VCaP (cell line): Measurements from ENCODE around the gene DBN1.
A peak's percentile ranks its signal among the peaks of the same experiment; 100 is the strongest.

Experiments used
- H3K27ac ChIP-seq: fragments of 450-650 bp; 2 replicates; pipeline ENCODE4 v1.5.1; 2017
- CTCF ChIP-seq: fragments of 450-650 bp; conservative IDR thresholded peaks from 2 replicates; pipeline ENCODE4 v1.5.1; 2017; ENCODE audit warnings: mild to moderate bottlenecking, moderate library complexity

Gene DBN1

GRCh38 chr5:177473443-177474001 is at the start of gene DBN1:
Gene DBN1, minus strand, starts transcription at chr5:177473634. Its CDS starts 113 bp downstream, at chr5:177473521.
- peak within 1 kb of the TSS; percentile 94 for H3K27ac ChIP-seq
- no peak for TF ChIP-seq CTCF

- no peak overlapping the region for H3K27ac ChIP-seq
- TF ChIP-seq CTCF, result 0 out of 2 replicates have a peak, but pooled peaks have one; percentile 12
These were observed 47.6 kb upstream of the DBN1 start for GRCh38 chr5:177520916-177521513.

GRCh38 chr5:177520271-177520670 is 46.8 kb upstream of the DBN1 start:
- H3K27ac ChIP-seq, result no peak overlapping the region
- no peak for TF ChIP-seq CTCF

GRCh38 chr5:177519463-177520235 is 46.2 kb upstream of the DBN1 start:
- peak overlapping the region; percentile 26 for H3K27ac ChIP-seq
- TF ChIP-seq CTCF, result no peak

- TF ChIP-seq CTCF, result peak; percentile 22
- H3K27ac ChIP-seq, result peak within 1 kb of the TSS; percentile 89
These were observed 43.5 kb upstream of the DBN1 start, which contains the start of gene DDX41 for GRCh38 chr5:177516601-177517568. Gene DDX41, minus strand, starts transcription at chr5:177516961. Its CDS starts 16 bp downstream, at chr5:177516945.

GRCh38 chr5:177515580-177515979 is 42.1 kb upstream of the DBN1 start:
- no peak for TF ChIP-seq CTCF
- H3K27ac ChIP-seq, result no peak overlapping the region; the same call in 1 of the 2 replicates
